T-helper 1 cell (primary cell): ENCODE results near the gene AHCYL1.

ENCODE experiments used
- DNase-seq, 5 donors: peaks; one replicate each; pipeline ENCODE4 v3.0.0-alpha.2; 2012 to 2020

AHCYL1 gene

DNA sequence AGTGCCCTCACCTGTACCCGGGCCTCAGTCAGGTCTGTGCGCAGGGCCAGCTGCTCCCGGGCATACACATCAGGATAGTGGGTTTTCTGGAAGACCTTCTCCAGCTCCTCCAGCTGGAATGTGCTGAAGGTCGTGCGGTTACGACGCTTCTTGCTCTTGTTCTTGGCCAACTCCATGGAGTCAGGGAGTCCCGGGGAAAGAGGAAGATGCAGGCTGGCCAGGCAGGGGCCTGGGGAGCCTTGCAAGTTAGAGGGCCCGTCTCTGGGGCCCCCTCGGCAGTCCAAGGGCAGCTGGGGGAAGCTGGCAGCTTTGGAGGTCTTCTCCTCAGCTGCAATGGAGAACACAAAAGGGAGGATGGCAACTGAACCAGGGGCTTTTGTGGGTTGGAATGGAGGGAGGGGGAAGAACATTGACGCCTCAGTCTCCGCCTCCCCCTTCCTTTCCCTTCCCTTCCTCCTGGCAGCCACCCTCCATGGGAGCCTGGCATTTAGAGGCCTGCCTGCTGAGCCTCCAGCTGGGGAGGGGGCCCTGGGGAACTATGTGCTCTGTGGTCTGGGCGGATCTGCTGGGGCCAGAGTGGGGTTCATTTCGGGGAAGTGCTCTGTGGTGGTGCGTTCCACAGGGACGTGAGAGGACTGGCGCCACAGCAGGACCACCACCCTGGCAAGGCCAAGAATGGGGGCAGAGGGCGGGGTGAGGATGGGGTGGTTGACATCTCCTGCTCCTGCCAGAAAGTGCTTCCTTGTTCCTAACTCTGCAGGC, 80.2 kb downstream of the AHCYL1 start:
- no peak for DNase-seq

DNA sequence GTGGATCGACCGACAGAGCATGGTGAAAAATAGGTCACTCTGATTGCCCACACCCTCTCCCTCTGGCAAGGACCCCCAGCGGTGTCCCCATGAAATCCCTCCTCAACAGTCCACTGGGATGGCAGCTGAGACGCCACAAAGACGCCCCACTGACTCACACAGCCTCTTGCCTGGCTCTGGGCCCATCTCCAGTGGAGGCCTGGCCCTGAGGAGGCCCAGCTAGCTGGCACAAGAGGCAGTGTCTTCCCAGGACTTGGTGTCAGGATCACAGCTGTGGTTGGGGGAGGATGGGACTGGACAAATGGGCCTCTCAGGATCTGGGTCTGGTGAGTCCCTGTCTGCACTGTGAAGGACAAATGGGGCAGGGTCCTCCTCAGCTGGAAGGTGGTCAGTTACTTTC, 81.3 kb downstream of the AHCYL1 start:
- DNase-seq: no peak

DNA sequence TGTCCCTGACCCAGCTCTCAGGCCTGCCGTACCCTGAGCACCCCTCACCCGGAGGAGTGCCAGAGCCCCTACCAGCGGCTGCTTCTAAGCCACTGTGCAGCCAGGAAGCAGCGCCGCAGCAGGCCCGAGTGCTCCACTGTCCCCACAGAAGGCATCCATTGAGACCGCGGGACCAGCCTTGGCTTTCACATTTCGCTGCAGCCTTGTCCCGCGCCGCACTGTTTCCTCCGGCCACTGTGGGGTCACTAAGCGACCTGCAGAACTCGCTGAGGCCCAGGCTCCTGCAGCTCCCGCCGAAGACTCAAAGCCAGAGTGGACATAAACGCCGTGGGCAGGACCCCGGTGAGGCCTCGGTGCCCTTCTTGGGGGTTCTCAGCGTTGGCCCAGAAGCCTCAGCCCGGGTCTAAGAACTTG, 82.9 kb downstream of the AHCYL1 start:
- DNase-seq: no peak

DNA sequence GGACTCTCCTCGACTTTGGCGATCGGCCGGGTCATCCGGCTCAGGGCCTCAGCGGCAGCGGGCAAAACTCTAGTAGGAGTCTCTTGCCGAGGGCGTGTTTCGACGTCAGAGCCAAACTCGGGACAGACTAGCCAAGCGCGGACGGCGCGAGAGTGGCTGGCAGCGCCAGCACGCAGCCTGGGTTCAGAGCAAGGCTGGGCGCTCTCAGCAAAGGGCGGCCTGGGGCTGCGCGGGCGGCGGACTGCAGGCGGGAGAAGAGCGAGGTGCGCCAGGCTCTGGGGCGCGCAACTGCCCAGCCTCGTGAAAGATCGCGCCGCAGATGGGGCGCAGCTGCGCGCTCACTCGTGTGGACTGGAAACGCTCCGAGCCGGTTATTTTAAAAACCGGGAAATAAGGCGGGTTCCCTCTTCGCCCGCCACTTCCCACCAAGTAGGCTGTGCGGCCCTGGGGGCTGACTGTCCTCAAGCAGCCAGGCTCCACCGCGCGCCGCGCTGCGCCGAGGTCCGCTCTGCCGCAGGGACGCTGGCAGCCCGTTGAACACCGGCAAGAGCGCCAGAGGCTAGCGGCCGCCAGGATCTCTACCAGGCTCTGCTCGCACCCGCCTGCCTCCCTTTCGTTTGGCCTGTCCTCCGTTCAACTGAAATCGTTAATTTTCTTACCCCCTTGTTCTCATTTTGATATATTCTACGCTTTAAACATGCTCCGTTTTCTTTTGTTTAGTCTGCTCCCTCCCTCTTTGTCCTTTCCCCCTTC, 83.5 kb downstream of the AHCYL1 start:
- DNase-seq: no peak

DNA sequence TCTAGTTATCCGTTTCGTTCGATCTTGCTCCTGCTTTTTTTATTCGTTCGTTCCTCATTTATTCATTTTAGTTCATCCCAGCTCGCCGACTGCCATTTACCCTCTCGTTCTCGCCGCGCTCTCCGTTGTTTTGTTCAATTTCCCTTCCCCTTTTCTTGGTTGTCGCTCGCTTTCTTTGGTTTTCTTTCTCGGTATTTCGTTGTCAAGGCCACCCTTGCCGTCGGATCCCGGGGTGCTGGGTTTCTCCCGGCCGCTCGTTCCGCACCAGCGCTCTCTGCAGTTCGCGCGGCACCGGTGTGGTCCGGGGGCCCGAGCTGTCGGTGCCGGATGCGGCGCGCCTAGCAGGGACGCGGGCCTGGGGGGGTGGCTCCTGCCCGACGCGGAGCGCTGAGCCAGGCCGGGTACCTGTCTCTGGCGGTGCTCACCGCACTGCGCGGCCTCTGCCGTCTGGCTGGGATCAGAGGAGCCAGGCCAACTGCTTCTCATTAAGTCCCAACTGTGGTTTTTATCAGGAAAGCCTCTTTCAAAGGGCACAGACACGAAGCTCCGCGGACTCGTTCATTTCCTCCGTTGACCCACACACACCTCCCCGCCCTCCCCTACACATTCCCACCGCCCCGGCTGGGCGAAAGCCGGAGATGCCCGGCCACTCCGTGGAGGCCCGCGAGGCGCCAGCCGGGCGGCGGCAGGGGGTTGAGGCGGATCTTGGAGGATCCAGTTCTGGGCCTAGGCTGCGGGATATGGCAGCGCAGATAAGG, 84.3 kb downstream of the AHCYL1 start:
- DNase-seq: peak in 2 of 5 donors; percentile 12 to 19

DNA sequence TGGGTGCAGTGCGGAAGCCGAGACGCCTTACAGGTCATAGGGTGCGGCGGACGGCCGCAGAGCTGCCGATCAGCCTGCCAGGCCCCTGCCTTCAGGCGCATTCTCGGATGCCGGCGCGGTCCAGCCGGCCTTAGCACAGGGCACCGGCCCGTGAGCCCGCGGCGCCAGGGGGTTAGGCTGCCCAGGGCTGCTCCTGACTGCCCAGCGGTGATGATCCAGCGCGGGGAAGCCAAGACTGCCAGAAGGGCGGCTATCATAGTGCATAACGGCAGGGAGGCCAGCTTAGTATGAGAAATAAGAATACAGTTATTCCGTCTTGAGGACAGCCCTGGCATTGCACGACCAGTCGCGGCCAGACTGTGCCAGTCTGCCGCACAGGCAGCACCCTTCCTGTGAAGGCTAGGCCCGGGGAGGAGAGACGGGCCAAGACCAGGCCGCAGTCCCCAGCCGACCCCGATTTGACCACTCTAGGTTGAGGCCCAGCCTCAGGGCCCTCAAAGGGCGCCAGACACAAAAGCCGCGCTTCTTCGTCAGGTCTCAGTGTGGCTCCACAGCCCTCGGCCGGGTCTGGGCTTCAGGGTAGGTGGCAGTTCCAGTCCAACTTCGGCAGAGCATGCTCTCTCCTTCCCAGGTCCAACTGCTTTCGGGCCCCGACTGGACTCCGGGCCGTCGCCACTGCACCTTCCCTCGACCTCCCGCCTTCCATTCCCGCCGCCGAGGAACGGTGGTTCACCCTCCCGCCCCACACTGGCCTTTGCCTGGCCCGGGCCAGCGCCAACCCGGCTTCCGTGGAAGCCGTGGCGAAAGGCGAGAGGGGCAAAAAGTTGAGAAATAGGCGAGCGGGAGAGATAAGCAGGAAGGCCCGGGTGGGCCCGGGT, 85.1 kb downstream of the AHCYL1 start:
- no peak for DNase-seq

DNA sequence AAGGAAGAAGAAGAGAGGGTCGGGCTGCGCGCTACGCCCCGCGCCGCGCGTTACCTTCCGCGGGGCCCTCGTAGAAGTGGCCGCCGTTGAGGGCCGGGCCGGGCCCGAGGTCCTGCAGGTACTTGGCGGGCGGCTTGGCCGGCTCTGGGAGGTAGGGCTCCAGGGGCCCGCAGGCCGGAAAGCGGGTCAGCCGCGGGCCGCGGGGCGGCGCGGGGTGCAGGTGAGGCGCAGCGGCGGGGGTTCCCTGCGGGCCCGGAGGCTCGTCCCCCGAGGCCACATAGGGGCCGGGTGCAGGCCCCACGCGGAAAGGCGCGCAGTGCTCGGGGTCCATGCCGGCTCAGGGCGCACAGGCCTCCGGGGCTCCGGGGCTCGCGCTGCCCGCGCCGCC, 85.7 kb downstream of the AHCYL1 start:
- DNase-seq: no peak

DNA sequence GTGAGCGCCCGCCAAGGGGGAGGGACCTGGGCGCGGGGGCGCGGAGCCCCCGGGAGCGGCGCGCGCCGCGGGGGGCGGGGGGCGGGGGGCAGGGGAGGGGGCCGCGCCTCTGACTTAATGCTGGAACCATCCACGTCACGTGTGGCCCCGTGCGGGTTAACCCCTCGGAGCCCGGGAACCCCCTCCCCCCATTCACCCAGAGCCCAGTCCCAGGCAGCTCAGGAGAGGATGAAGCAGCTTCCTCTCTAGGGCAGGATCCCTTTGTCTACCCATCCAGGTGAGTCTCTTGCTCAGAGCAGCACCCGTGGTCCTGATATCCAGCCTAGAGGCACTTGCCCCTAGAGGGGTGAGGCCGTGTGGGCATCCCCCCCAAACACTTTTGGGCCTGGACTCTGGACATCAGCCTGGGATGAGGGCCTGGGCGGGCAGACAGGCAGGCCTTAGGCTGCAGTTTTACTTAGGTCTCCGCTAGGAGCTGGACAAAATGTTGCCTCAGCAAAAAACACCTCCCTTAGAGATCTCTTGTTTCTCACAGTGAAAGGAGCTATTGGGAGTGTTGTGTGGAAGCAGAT, 86.2 kb downstream of the AHCYL1 start, which contains the start of gene ALX3:
TSS of gene ALX3 (minus strand) at position 2 of the 572 bp plus-strand sequence. CDS start 60 bp downstream, outside the sequence.
- no peak for DNase-seq
